ENCODE measurements around the gene ILF3.

DNA sequence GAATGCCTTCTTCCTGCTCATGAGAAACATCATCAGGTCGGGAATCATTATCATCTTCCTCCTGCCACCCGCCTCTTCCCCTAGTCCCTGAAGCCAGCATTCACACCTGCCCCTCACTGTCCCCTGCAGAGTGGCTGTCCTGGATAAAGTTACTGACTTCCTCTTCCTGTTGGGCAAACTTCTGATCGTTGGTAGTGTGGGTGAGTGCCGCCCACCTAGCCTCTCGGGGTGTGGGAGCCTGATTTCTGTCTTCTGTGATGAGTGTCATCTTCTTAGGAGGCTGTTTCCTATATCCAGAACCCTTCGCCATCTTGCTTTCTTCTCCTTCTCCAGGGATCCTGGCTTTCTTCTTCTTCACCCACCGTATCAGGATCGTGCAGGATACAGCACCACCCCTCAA lies 16.3 kb upstream of the ILF3 start:
- TF ChIP-seq, protein P1, sequence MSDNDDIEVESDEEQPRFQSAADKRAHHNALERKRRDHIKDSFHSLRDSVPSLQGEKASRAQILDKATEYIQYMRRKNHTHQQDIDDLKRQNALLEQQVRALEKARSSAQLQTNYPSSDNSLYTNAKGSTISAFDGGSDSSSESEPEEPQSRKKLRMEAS (IDR thresholded peaks at IDR 0.05; ENCODE audit: insufficient read depth, insufficient read length): no peak
- no peak for TF ChIP-seq CTCF (IDR thresholded peaks at IDR 0.05; ENCODE audit: extremely low read depth in 1 of 2, insufficient read depth in 1 of 2, low read depth in 1 of 2, low read length in 2 of 2)
- no peak for TF ChIP-seq POLR2A (IDR thresholded peaks at IDR 0.05; ENCODE audit: low read depth, low read length)
